A549 (cell line): ENCODE measurements around the gene MYLK.

Source experiments
- CTCF ChIP-seq: fragments of >200 bp; sonication (Bioruptor Twin); formaldehyde crosslinking; IDR thresholded peaks from 3 replicates; pipeline ENCODE4 v1.5.1; 2016
- JUN ChIP-seq, 2 experiments: fragments of >200 bp; sonication (Bioruptor Twin); formaldehyde crosslinking; IDR thresholded peaks; 2 replicates in 1 of 2; 3 replicates in 1 of 2; pipeline ENCODE4 v1.6.1; 2016 to 2017
- KDM1A ChIP-seq: fragments of 200-600 bp; sonication (generic); IDR thresholded peaks from 2 replicates; pipeline ENCODE4 v1.6.1; 2016; ENCODE audit warnings: low read depth, mild to moderate bottlenecking
- MAX ChIP-seq: IDR thresholded peaks from 2 replicates; pipeline ENCODE4 v1.6.1; 2012
- SMC3 ChIP-seq: fragments of >200 bp; sonication (Bioruptor Twin); formaldehyde crosslinking; IDR thresholded peaks from 3 replicates; pipeline ENCODE4 v1.6.1; 2018; ENCODE audit warnings: inconsistent platforms

DNA sequence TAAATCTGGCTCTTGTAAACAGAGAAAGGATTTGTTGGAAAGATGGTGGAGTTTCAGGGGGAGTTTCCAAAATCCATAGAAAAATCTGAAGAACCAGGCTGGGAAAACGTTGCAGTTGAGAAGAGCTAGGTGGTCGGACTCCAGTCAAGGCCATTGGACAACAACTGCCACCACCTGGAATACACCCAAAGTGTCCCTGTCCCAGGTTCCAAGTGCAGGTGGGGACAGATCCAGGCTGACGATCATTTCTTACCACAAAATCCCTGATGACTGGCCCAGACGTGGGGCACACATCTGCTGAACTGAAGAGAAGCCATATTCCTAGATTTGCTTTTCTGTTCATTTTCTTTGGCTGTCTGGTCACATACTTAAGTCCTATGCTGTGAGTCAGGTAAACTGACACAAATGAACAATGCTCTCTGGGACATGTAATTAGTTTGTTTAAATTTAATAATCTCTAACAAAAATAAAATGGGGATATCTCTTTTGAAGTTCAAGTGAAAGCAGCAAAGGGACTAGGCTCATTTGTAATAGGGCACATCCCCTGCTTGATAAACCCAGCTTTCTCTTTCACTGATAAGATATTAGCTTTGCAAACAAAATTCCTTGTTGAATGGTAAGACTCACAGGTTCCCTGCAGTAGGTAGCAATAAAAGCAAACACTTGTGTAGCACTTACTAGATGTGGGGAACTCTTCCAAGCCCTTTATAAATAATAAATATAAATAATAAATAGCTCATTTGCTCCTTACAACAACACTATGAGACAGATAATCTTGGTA is 88.5 kb downstream of the MYLK start:
- TF ChIP-seq CTCF (no peak), KDM1A (no peak), MAX (no peak), JUN (IDR thresholded peaks at IDR 0.05) (no peak), SMC3 (no peak)
